ENCODE data around the gene C16orf78. TPM values are rescaled to one million over a fixed set of nuclear protein-coding genes. Genes with fewer than 3 reads are reported as not detected.

C16orf78 gene
- total and polyA plus RNA-seq, 2 donors (not counting 1 experiment from before 2014, with no cell fraction given), result not detected

GRCh38 chr16:49345829-49346228 lies 27.8 kb upstream of the C16orf78 start:
- Histone ChIP-seq H3K79me2 (ENCODE audit: control insufficient read depth, insufficient read depth, low read length) (no peaks in the 10 kb centered on the region), H3K4me1 (ENCODE audit: control insufficient read depth in 2 of 2, insufficient read depth in 2 of 2, low read length in 2 of 2) (no peaks in the 10 kb centered on the region), H3K27ac (ENCODE audit: low read length in 2 of 2) (no peak overlapping the region), H3K9me3 (ENCODE audit: control extremely low read depth in 1 of 3, control insufficient read depth in 2 of 3, insufficient read depth in 1 of 3, low read length in 2 of 3) (no peaks in the 10 kb centered on the region), H3K4me2 (replicated peaks; ENCODE audit: low read depth, low read length, poor library complexity, severe bottlenecking) (no peak overlapping the region), H3K9ac (ENCODE audit: low read length) (no peak overlapping the region), H3K4me3 (ENCODE audit: control extremely low read depth in 1 of 5, extremely low read depth in 1 of 5, insufficient read depth in 1 of 5, low read depth in 2 of 5, low read length in 4 of 5) (no peak overlapping the region), H4K20me1 (ENCODE audit: control insufficient read depth, insufficient read depth, low read length, poor library complexity, severe bottlenecking) (no peaks in the 10 kb centered on the region), H2AFZ (ENCODE audit: insufficient read depth, low read depth, low read length, poor library complexity, severe bottlenecking) (no peak overlapping the region), H3K36me3 (replicated peaks in 1 of 2; ENCODE audit: control extremely low read depth in 1 of 2, control insufficient read depth in 1 of 2, extremely low read depth in 1 of 2, insufficient read depth in 2 of 2, low read length in 1 of 2) (no peaks in the 10 kb centered on the region), H3K27me3 (replicated peaks in 1 of 4; ENCODE audit: control extremely low read depth in 1 of 4, control insufficient read depth in 3 of 4, insufficient read depth in 4 of 4, low read length in 3 of 4) (peaks cover 0 to 7% (median 1%) of the 10 kb centered on the region in 4 experiments)
- Mint-ChIP-seq H3K27ac (no peak overlapping the region), H3K4me3 (no peak overlapping the region), H3K9me3 (ENCODE audit: insufficient read depth) (no peaks in the 10 kb centered on the region), H3K27me3 (peaks cover 26% of the 10 kb centered on the region), H3K4me1 (no peaks in the 10 kb centered on the region)
- TF ChIP-seq EZH2 (IDR thresholded peaks at IDR 0.05; ENCODE audit: borderline replicate concordance, insufficient read depth, low read depth, low read length, poor library complexity, severe bottlenecking) (no peak), CTCF (IDR thresholded peaks at IDR 0.05) (no peak)
- ChIA-PET POLR2A (no interaction called here), CTCF (interaction anchor here (1.0 kb wide), 1 partner anchor 9 kb away, joined by 3 read pairs; no protein-coding TSS in a partner anchor)
- WGBS (ENCODE audit: insufficient coverage), result 80% methylated on average over 1 of the region's 4 CpGs
- intact Hi-C loops (cut with micrococcal nuclease), result no loop called here
- ATAC-seq (ENCODE audit: low read depth) (no peak), DNase-seq (no peak)

- TF ChIP-seq EZH2 (IDR thresholded peaks at IDR 0.05; ENCODE audit: borderline replicate concordance, insufficient read depth, low read depth, low read length, poor library complexity, severe bottlenecking) (no peak), CTCF (IDR thresholded peaks at IDR 0.05) (no peak)
- H4K20me1 ChIP-seq (ENCODE audit: control insufficient read depth, insufficient read depth, low read length, poor library complexity, severe bottlenecking), result no peaks in the 10 kb centered on the region
- Mint-ChIP-seq H3K4me1 (no peaks in the 10 kb centered on the region), H3K27me3 (peaks cover 31% of the 10 kb centered on the region), H3K27ac (no peak overlapping the region), H3K4me3 (no peak overlapping the region), H3K9me3 (ENCODE audit: insufficient read depth) (no peaks in the 10 kb centered on the region)
- no peak for ATAC-seq (ENCODE audit: low read depth)
- CTCF ChIA-PET, result interaction anchor here (1.0 kb wide), 2 partner anchors 10 to 11 kb away, joined by 3 read pairs; no protein-coding TSS in a partner anchor
- no peaks in the 10 kb centered on the region for H3K79me2 ChIP-seq (ENCODE audit: control insufficient read depth, insufficient read depth, low read length)
- H3K9ac ChIP-seq (ENCODE audit: low read length), result no peak overlapping the region
- H3K27ac ChIP-seq (ENCODE audit: low read length in 2 of 2), result no peak overlapping the region
- intact Hi-C loops (cut with micrococcal nuclease), result no loop called here
- WGBS (ENCODE audit: insufficient coverage), result no CpG with 5 or more reads among the region's 2 CpGs
- peaks cover 0 to 4% (median 0%) of the 10 kb centered on the region in 3 donors for H3K9me3 ChIP-seq (ENCODE audit: control extremely low read depth in 1 of 3, control insufficient read depth in 2 of 3, insufficient read depth in 1 of 3, low read length in 2 of 3)
- POLR2A ChIA-PET, result no interaction called here
- no peaks in the 10 kb centered on the region for H3K4me1 ChIP-seq (ENCODE audit: control insufficient read depth in 2 of 2, insufficient read depth in 2 of 2, low read length in 2 of 2)
- H3K36me3 ChIP-seq (replicated peaks in 1 of 2; ENCODE audit: control extremely low read depth in 1 of 2, control insufficient read depth in 1 of 2, extremely low read depth in 1 of 2, insufficient read depth in 2 of 2, low read length in 1 of 2), result no peaks in the 10 kb centered on the region
- no peak overlapping the region for H2AFZ ChIP-seq (ENCODE audit: insufficient read depth, low read depth, low read length, poor library complexity, severe bottlenecking)
- DNase-seq, result no peak
- peaks cover 0 to 5% (median 1%) of the 10 kb centered on the region in 4 experiments for H3K27me3 ChIP-seq (replicated peaks in 1 of 4; ENCODE audit: control extremely low read depth in 1 of 4, control insufficient read depth in 3 of 4, insufficient read depth in 4 of 4, low read length in 3 of 4)
- no peak overlapping the region for H3K4me3 ChIP-seq (ENCODE audit: control extremely low read depth in 1 of 5, extremely low read depth in 1 of 5, insufficient read depth in 1 of 5, low read depth in 2 of 5, low read length in 4 of 5)
- no peak overlapping the region for H3K4me2 ChIP-seq (replicated peaks; ENCODE audit: low read depth, low read length, poor library complexity, severe bottlenecking)
Measured at GRCh38 chr16:49346459-49346858, 27.1 kb upstream of the C16orf78 start.

All from B cell (primary cell).